PC-3 (cell line): ENCODE results near the gene GMDS. TPM values are rescaled to one million over a fixed set of nuclear protein-coding genes. Genes with fewer than 3 reads are reported as not detected.
"Not testable (repeated sequence)": the region's sequence is repeated elsewhere in the genome, so short reads cannot be mapped to it uniquely, and the experiment has no call there.

ENCODE experiments used
- ATAC-seq: fragments of 200-7000 bp; cut with Tn5 transposase; 2 replicates; pipeline ENCODE4 v1.9.1; 2020; ENCODE audit warnings: mild to moderate bottlenecking, moderate library complexity
- BruUV-seq: library from RNA; stranded (reverse); fragments of 400-500 nt; replicated peaks from 2 replicates; lab custom pipeline; 2021; lab: Mats Ljungman, UMichigan
- CTCF ChIA-PET: fragments of 300-600 bp; sonication (Branson Sonifier 250); formaldehyde crosslinking; loops from one replicate; lab custom pipeline; 2022; ENCODE audit warnings: antibody characterized with exemption; lab: Charles Lee
- POLR2A ChIA-PET: fragments of 300-600 bp; sonication (Branson Sonifier 250); formaldehyde crosslinking; loops from one replicate; lab custom pipeline; 2022; ENCODE audit warnings: antibody characterized with exemption; ENCODE audit not compliant: unreplicated experiment; lab: Charles Lee
- DNase-seq: peaks from one replicate; pipeline ENCODE4 v3.0.0-alpha.2; 2015
- H2AFZ ChIP-seq: fragments of 300-600 bp; sonication (generic); 2 replicates; pipeline ENCODE4 v1.6.0; 2016; ENCODE audit warnings: antibody characterized with exemption, low read length
- H3F3A ChIP-seq: fragments of 300-600 bp; sonication (generic); one replicate; pipeline ENCODE4 v1.6.0; 2017; ENCODE audit warnings: antibody characterized with exemption, low read length, control low read depth, mild to moderate bottlenecking; ENCODE audit not compliant: unreplicated experiment
- H3K27ac ChIP-seq: fragments of 300-600 bp; sonication (generic); 2 replicates; pipeline ENCODE4 v1.5.1; 2016; ENCODE audit warnings: mild to moderate bottlenecking, low read length
- H3K27me3 ChIP-seq: fragments of 300-600 bp; sonication (generic); 2 replicates; pipeline ENCODE4 v1.6.1; 2016; ENCODE audit warnings: low read length, mixed read lengths
- H3K36me3 ChIP-seq: fragments of 300-600 bp; sonication (generic); 2 replicates; pipeline ENCODE4 v1.6.1; 2016; ENCODE audit warnings: low read depth, mixed run types, low read length, mixed read lengths
- H3K4me1 ChIP-seq: fragments of 300-600 bp; sonication (generic); 2 replicates; pipeline ENCODE4 v1.5.1; 2016; ENCODE audit warnings: low read length; ENCODE audit not compliant: insufficient read depth
- H3K4me2 ChIP-seq: fragments of 300-600 bp; sonication (generic); 2 replicates; pipeline ENCODE4 v1.6.0; 2016; ENCODE audit warnings: low read length
- H3K4me3 ChIP-seq: fragments of 300-600 bp; sonication (generic); 2 replicates; pipeline ENCODE4 v1.5.1; 2016; ENCODE audit warnings: mild to moderate bottlenecking, low read length, mixed read lengths
- H3K79me2 ChIP-seq: fragments of 300-600 bp; sonication (generic); 2 replicates; pipeline ENCODE4 v1.6.1; 2017; ENCODE audit warnings: low read length, mixed read lengths
- H3K9ac ChIP-seq: fragments of 300-600 bp; sonication (generic); 2 replicates; pipeline ENCODE4 v1.6.0; 2016; ENCODE audit warnings: mild to moderate bottlenecking, low read length
- H3K9me2 ChIP-seq: fragments of 300-600 bp; sonication (generic); replicated peaks from 2 replicates; pipeline ENCODE4 v1.6.1; 2016; ENCODE audit warnings: mixed run types, low read length, mixed read lengths
- H3K9me3 ChIP-seq: fragments of 300-600 bp; sonication (generic); 2 replicates; pipeline ENCODE4 v1.6.1; 2016; ENCODE audit warnings: low read length, mixed read lengths
- H4K20me1 ChIP-seq: fragments of 300-600 bp; sonication (generic); 2 replicates; pipeline ENCODE4 v1.6.1; 2016; ENCODE audit warnings: low read length, mixed read lengths
- CTCF ChIP-seq: fragments of 300-600 bp; sonication (generic); conservative IDR thresholded peaks from 2 replicates; pipeline ENCODE4 v1.5.1; 2017; ENCODE audit warnings: antibody characterized with exemption, low read depth, mild to moderate bottlenecking, low read length
- EZH2 ChIP-seq: fragments of 300-600 bp; sonication (generic); IDR thresholded peaks from one replicate; pipeline ENCODE4 v1.6.1; 2017; ENCODE audit warnings: antibody characterized with exemption, mild to moderate bottlenecking, low read length; ENCODE audit not compliant: unreplicated experiment
- EZH2phosphoT487 ChIP-seq: fragments of 300-600 bp; sonication (generic); IDR thresholded peaks from 2 replicates; pipeline ENCODE4 v1.6.1; 2018; ENCODE audit warnings: mild to moderate bottlenecking, antibody characterized with exemption, low read length, borderline replicate concordance
- intact Hi-C: fragments of 100-400 bp; cut with micrococcal nuclease; formaldehyde crosslinking; loops from 2 replicates; pipeline ENCODE4 v1.9.0; 2023
- total RNA-seq: library from RNA; depleted of rRNA; stranded (reverse); fragments of >200 nt; gene quantifications from 2 replicates; pipeline ENCODE4 v1.2.3, GENCODE V29; 2014

Gene GMDS
- total RNA-seq, 1 experiment from 2014 or later = 18.3 TPM

- BruUV-seq, H3K79me2 ChIP-seq, intact Hi-C loops, H3K4me2 ChIP-seq, H4K20me1 ChIP-seq, H3K9ac ChIP-seq, H3K27me3 ChIP-seq, CTCF ChIA-PET, ATAC-seq, H3K9me2 ChIP-seq, H2AFZ ChIP-seq, H3K9me3 ChIP-seq, H3K27ac ChIP-seq, POLR2A ChIA-PET, H3K4me3 ChIP-seq, DNase-seq, H3K36me3 ChIP-seq: not testable (repeated sequence)
- Histone ChIP-seq H3F3A (peaks cover 14% of the 10 kb centered on the region), H3K4me1 (peaks cover 45% of the 10 kb centered on the region)
Observed at GRCh38 chr6:1690656-1691055, 554.7 kb downstream of the GMDS start.

- POLR2A ChIA-PET = interaction anchor here (0.6 kb wide), 1 partner anchor 299 kb away, joined by 5 read pairs; no protein-coding TSS in a partner anchor
- H3K27ac ChIP-seq = peak overlapping the region; percentile 53
Observed at GRCh38 chr6:1689141-1689540, 556.3 kb downstream of the GMDS start.

GRCh38 chr6:1688396-1688795, 557.0 kb downstream of the GMDS start:
- no peaks in the 10 kb centered on the region for H3K79me2 ChIP-seq
- peak overlapping the region; percentile 52 for H3K4me2 ChIP-seq
- peaks cover 14% of the 10 kb centered on the region for H3F3A ChIP-seq
- H3K4me1 ChIP-seq = peaks cover 55% of the 10 kb centered on the region
- no peaks in the 10 kb centered on the region for H3K9me2 ChIP-seq
- H3K9me3 ChIP-seq = no peaks in the 10 kb centered on the region
- intact Hi-C loops = loop anchor here (2.0 to 10.0 kb wide), 4 partner anchors 146 to 942 kb away; no protein-coding TSS in a partner anchor
- H3K27me3 ChIP-seq = no peaks in the 10 kb centered on the region
- H3K27ac ChIP-seq = peak overlapping the region; percentile 53
- no peaks in the 10 kb centered on the region for H3K36me3 ChIP-seq
- DNase-seq (no peak), ATAC-seq (no peak)
- TF ChIP-seq EZH2phosphoT487 = no peak
- no peak for TF ChIP-seq CTCF
- no peak for TF ChIP-seq EZH2
- H2AFZ ChIP-seq = no peak overlapping the region
- ChIA-PET POLR2A (no interaction called here), CTCF (interaction anchor here (2.2 kb wide), 1 partner anchor 77 kb away, joined by 15 read pairs; no protein-coding TSS in a partner anchor)
- BruUV-seq = no TSS peak
- H4K20me1 ChIP-seq = no peaks in the 10 kb centered on the region
- H3K9ac ChIP-seq = no peak overlapping the region
- no peak overlapping the region for H3K4me3 ChIP-seq

More at GRCh38 chr6:1689141-1689540, 556.3 kb downstream of the GMDS start:
- Histone ChIP-seq H3K9me2 (no peaks in the 10 kb centered on the region), H3K4me2 (peak overlapping the region; percentile 52), H3K4me1 (peaks cover 55% of the 10 kb centered on the region), H3K9me3 (no peaks in the 10 kb centered on the region), H3K4me3 (no peak overlapping the region), H3K79me2 (no peaks in the 10 kb centered on the region), H2AFZ (no peak overlapping the region), H3K36me3 (no peaks in the 10 kb centered on the region), H3F3A (peaks cover 14% of the 10 kb centered on the region), H3K27me3 (no peaks in the 10 kb centered on the region), H3K9ac (no peak overlapping the region), H4K20me1 (no peaks in the 10 kb centered on the region)
- intact Hi-C loops = loop anchor here (1.0 to 10.0 kb wide), 5 partner anchors 35 to 942 kb away; no protein-coding TSS in a partner anchor
- peak; percentile 87 for DNase-seq
- ATAC-seq = peak; percentile 54
- CTCF ChIA-PET = no interaction called here
- BruUV-seq = no TSS peak
- TF ChIP-seq EZH2 (no peak), CTCF (no peak)
